Measurements from ENCODE around the gene BOLA3. TPM values are rescaled to one million over a fixed set of nuclear protein-coding genes. Genes with fewer than 3 reads are reported as not detected.

BOLA3 gene
- total RNA-seq, 1 donor from 2014 or later, result 35.6 TPM

- Mint-ChIP-seq H3K27ac (no peak overlapping the region), H3K9me3 (no peaks in the 10 kb centered on the region), H3K27me3 (no peaks in the 10 kb centered on the region), H3K4me3 (no peak overlapping the region), H3K36me3 (peaks cover 9% of the 10 kb centered on the region), H3K4me1 (ENCODE audit: unreplicated experiment) (peaks cover 9% of the 10 kb centered on the region)
- DNase-seq (ENCODE audit: extremely low spot score, unreplicated experiment), result no peak
- no peak for TF ChIP-seq CTCF (conservative IDR thresholded peaks at IDR 0.05)
These were observed 42.3 kb downstream of the BOLA3 start for GRCh38 chr2:74105413-74105812.

GRCh38 chr2:74104839-74105238 is 42.9 kb downstream of the BOLA3 start:
- H3K36me3 Mint-ChIP-seq, result peaks cover 9% of the 10 kb centered on the region
- H3K4me3 Mint-ChIP-seq, result no peak overlapping the region
- peak overlapping the region; percentile 18 for H3K27ac Mint-ChIP-seq
- no peaks in the 10 kb centered on the region for H3K9me3 Mint-ChIP-seq
- DNase-seq (ENCODE audit: extremely low spot score, unreplicated experiment), result no peak
- H3K4me1 Mint-ChIP-seq (ENCODE audit: unreplicated experiment), result peaks cover 6% of the 10 kb centered on the region
- H3K27me3 Mint-ChIP-seq, result no peaks in the 10 kb centered on the region
- TF ChIP-seq CTCF (conservative IDR thresholded peaks at IDR 0.05), result no peak

GRCh38 chr2:74103763-74104162 is 43.9 kb downstream of the BOLA3 start:
- Mint-ChIP-seq H3K27me3 (no peaks in the 10 kb centered on the region), H3K36me3 (peaks cover 9% of the 10 kb centered on the region), H3K4me1 (ENCODE audit: unreplicated experiment) (no peaks in the 10 kb centered on the region), H3K4me3 (no peak overlapping the region), H3K27ac (no peak overlapping the region), H3K9me3 (no peaks in the 10 kb centered on the region)
- no peak for TF ChIP-seq CTCF (conservative IDR thresholded peaks at IDR 0.05)
- DNase-seq (ENCODE audit: extremely low spot score, unreplicated experiment), result peak; percentile 10

GRCh38 chr2:74102516-74102915 is 45.2 kb downstream of the BOLA3 start:
- no peaks in the 10 kb centered on the region for H3K27me3 Mint-ChIP-seq
- no peak for TF ChIP-seq CTCF (conservative IDR thresholded peaks at IDR 0.05)
- H3K9me3 Mint-ChIP-seq, result no peaks in the 10 kb centered on the region
- peak; percentile 39 for DNase-seq (ENCODE audit: extremely low spot score, unreplicated experiment)
- no peak overlapping the region for H3K27ac Mint-ChIP-seq
- no peaks in the 10 kb centered on the region for H3K4me1 Mint-ChIP-seq (ENCODE audit: unreplicated experiment)
- H3K36me3 Mint-ChIP-seq, result peaks cover 8% of the 10 kb centered on the region
- no peak overlapping the region for H3K4me3 Mint-ChIP-seq

- Mint-ChIP-seq H3K36me3 (peaks cover 4% of the 10 kb centered on the region), H3K4me1 (ENCODE audit: unreplicated experiment) (no peaks in the 10 kb centered on the region), H3K4me3 (no peak overlapping the region), H3K9me3 (no peaks in the 10 kb centered on the region), H3K27ac (no peak overlapping the region), H3K27me3 (no peaks in the 10 kb centered on the region)
- no peak for TF ChIP-seq CTCF (conservative IDR thresholded peaks at IDR 0.05)
- DNase-seq (ENCODE audit: extremely low spot score, unreplicated experiment), result peak; percentile 55
These were observed 46.0 kb downstream of the BOLA3 start for GRCh38 chr2:74101574-74102300.

Measured in type B pancreatic cell (in vitro differentiated cells).